Panc1 (cell line): Measurements from ENCODE around the gene MED31. TPM values are rescaled to one million over a fixed set of nuclear protein-coding genes. Genes with fewer than 3 reads are reported as not detected.
"Not testable (repeated sequence)": the region's sequence is repeated elsewhere in the genome, so short reads cannot be mapped to it uniquely, and the experiment has no call there.

ENCODE experiments used
- ATAC-seq: fragments of 200-7000 bp; cut with Tn5 transposase; 2 replicates; pipeline ENCODE4 v1.9.1; 2020; ENCODE audit warnings: mild to moderate bottlenecking, moderate library complexity
- BruUV-seq: library from RNA; stranded (reverse); fragments of 400-500 nt; replicated peaks from 2 replicates; lab custom pipeline; 2021; lab: Mats Ljungman, UMichigan
- CTCF ChIA-PET: fragments of 300-600 bp; sonication (Branson Sonifier 250); formaldehyde crosslinking; loops from one replicate; lab custom pipeline; 2022; ENCODE audit warnings: antibody characterized with exemption; lab: Charles Lee
- POLR2A ChIA-PET: fragments of 300-600 bp; sonication (Branson Sonifier 250); formaldehyde crosslinking; loops from one replicate; lab custom pipeline; 2022; ENCODE audit warnings: antibody characterized with exemption; lab: Charles Lee
- DNase-seq: peaks from one replicate; pipeline ENCODE4 v3.0.0-alpha.2; 2010; ENCODE audit warnings: low read depth, low spot score
- H3K27ac ChIP-seq: 2 replicates; pipeline ENCODE4 v1.5.1; 2011; ENCODE audit warnings: mild to moderate bottlenecking, low read length, inconsistent platforms
- H3K27me3 ChIP-seq: fragments of 200-500 bp; sonication (Bioruptor generic); 2 replicates; pipeline ENCODE4 v1.6.0; 2014; ENCODE audit warnings: low read length, inconsistent platforms; ENCODE audit not compliant: control insufficient read depth, insufficient read depth
- H3K36me3 ChIP-seq: fragments of 200-500 bp; sonication (Bioruptor generic); 2 replicates; pipeline ENCODE4 v1.5.1; 2014; ENCODE audit warnings: inconsistent platforms, mild to moderate bottlenecking, low read length, moderate library complexity; ENCODE audit not compliant: control insufficient read depth, insufficient read depth
- H3K4me1 ChIP-seq: 2 replicates; pipeline ENCODE4 v1.5.1; 2011; ENCODE audit warnings: inconsistent platforms, mild to moderate bottlenecking, low read length, moderate library complexity; ENCODE audit not compliant: control insufficient read depth, insufficient read depth
- H3K4me3 ChIP-seq, 2 experiments: 2 replicates each; pipeline ENCODE4 v1.5.1; 2011 to 2012; ENCODE audit warnings: low read depth in 2 of 2, low read length in 2 of 2, mild to moderate bottlenecking in 2 of 2, inconsistent platforms in 1 of 2, moderate library complexity in 1 of 2
- H3K9me3 ChIP-seq: fragments of 200-500 bp; sonication (Bioruptor generic); 2 replicates; pipeline ENCODE4 v1.5.1; 2014; ENCODE audit warnings: low read depth, mild to moderate bottlenecking, inconsistent platforms, low read length, moderate library complexity; ENCODE audit not compliant: control insufficient read depth, insufficient read depth
- POLR2AphosphoS5 ChIP-seq: IDR thresholded peaks from 2 replicates; pipeline ENCODE4 v1.6.1; 2012; ENCODE audit warnings: mild to moderate bottlenecking, low read depth, low read length, moderate library complexity
- SIN3A ChIP-seq: IDR thresholded peaks from 2 replicates; pipeline ENCODE4 v1.6.1; 2012; ENCODE audit warnings: low read depth, mild to moderate bottlenecking, low read length, moderate library complexity, borderline replicate concordance; ENCODE audit not compliant: insufficient read depth
- TCF7L2 ChIP-seq: IDR thresholded peaks from 2 replicates; pipeline ENCODE4 v1.6.1; 2011; ENCODE audit warnings: mild to moderate bottlenecking, low read depth, low read length, inconsistent platforms
- in situ Hi-C: cut with HindIII; loops from 2 replicates; pipeline ENCODE4 v1.10.0; 2016; ENCODE audit warnings: low sequenced_read_pairs, low pct_unique_long_range_greater_than_20kb
- intact Hi-C: fragments of 100-400 bp; cut with micrococcal nuclease; formaldehyde crosslinking; loops from one replicate; pipeline ENCODE4 v1.10.0; 2022; ENCODE audit not compliant: unreplicated experiment
- total RNA-seq: library from RNA; stranded (reverse); gene quantifications from one replicate; pipeline ENCODE4 v1.2.1, GENCODE V29; 2021; ENCODE audit not compliant: unreplicated experiment
- TF ChIP-seq, protein P1 (sequence below): fragments of 450-650 bp; IDR thresholded peaks from 2 replicates; pipeline ENCODE4 v1.5.1; 2017; ENCODE audit warnings: mild to moderate bottlenecking
- TF ChIP-seq, protein P2 (sequence below), 2 experiments: IDR thresholded peaks; 2 replicates each; pipeline ENCODE4 v1.6.1; 2011 to 2012; ENCODE audit warnings: low read depth in 2 of 2, control low read depth in 1 of 2, low read length in 1 of 2, mild to moderate bottlenecking in 1 of 2, moderate library complexity in 1 of 2; ENCODE audit not compliant: insufficient read depth in 1 of 2

Gene MED31
- total RNA-seq, 1 experiment from 2014 or later = 18.6 TPM

DNA sequence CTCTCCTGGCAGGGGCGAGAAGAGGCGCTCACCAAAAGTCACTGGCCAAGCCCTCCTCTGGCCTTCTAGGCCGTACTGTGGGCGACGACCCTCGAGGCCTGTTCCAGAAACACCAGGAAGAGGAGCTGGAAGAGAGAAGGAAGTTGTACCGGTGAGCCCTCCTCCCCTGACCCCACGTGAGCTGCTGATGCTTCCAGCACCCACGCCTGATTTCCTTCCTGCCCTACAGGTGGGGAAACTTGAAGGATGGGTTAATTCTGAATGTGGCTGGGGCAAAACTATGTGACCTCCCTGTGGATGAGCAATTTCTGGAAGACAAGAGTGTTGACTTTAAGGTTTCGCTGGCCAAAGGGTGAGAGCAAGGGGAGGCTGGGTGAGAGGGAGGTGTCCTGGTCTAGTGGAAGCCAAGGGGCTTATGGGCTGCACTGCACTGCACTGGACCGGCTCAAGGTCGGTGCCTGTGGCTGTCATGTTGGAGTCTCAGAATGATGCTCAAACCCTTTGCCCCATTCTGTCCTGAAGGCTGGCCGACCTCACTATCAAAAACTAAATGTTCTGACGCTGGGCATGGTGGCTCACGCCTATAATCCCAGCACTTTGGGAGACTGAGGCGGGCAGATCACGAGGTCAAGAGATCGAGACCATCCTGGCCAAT, 6.4 kb upstream of the MED31 start:
- DNase-seq (no peak), ATAC-seq (no peak)
- BruUV-seq = no TSS peak
- TF ChIP-seq, protein P1, sequence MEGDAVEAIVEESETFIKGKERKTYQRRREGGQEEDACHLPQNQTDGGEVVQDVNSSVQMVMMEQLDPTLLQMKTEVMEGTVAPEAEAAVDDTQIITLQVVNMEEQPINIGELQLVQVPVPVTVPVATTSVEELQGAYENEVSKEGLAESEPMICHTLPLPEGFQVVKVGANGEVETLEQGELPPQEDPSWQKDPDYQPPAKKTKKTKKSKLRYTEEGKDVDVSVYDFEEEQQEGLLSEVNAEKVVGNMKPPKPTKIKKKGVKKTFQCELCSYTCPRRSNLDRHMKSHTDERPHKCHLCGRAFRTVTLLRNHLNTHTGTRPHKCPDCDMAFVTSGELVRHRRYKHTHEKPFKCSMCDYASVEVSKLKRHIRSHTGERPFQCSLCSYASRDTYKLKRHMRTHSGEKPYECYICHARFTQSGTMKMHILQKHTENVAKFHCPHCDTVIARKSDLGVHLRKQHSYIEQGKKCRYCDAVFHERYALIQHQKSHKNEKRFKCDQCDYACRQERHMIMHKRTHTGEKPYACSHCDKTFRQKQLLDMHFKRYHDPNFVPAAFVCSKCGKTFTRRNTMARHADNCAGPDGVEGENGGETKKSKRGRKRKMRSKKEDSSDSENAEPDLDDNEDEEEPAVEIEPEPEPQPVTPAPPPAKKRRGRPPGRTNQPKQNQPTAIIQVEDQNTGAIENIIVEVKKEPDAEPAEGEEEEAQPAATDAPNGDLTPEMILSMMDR = no peak
- TF ChIP-seq, protein P2, sequence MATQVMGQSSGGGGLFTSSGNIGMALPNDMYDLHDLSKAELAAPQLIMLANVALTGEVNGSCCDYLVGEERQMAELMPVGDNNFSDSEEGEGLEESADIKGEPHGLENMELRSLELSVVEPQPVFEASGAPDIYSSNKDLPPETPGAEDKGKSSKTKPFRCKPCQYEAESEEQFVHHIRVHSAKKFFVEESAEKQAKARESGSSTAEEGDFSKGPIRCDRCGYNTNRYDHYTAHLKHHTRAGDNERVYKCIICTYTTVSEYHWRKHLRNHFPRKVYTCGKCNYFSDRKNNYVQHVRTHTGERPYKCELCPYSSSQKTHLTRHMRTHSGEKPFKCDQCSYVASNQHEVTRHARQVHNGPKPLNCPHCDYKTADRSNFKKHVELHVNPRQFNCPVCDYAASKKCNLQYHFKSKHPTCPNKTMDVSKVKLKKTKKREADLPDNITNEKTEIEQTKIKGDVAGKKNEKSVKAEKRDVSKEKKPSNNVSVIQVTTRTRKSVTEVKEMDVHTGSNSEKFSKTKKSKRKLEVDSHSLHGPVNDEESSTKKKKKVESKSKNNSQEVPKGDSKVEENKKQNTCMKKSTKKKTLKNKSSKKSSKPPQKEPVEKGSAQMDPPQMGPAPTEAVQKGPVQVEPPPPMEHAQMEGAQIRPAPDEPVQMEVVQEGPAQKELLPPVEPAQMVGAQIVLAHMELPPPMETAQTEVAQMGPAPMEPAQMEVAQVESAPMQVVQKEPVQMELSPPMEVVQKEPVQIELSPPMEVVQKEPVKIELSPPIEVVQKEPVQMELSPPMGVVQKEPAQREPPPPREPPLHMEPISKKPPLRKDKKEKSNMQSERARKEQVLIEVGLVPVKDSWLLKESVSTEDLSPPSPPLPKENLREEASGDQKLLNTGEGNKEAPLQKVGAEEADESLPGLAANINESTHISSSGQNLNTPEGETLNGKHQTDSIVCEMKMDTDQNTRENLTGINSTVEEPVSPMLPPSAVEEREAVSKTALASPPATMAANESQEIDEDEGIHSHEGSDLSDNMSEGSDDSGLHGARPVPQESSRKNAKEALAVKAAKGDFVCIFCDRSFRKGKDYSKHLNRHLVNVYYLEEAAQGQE (IDR thresholded peaks at IDR 0.05; ENCODE audit: insufficient read depth in 1 of 2, low read depth in 2 of 2, low read length in 1 of 2) = no peak
- TF ChIP-seq TCF7L2 = no peak
- TF ChIP-seq SIN3A = no peak
- TF ChIP-seq POLR2AphosphoS5 = no peak
- in situ Hi-C loops (no loop called here), intact Hi-C loops (no loop called here)
- Histone ChIP-seq H3K4me3 (no peak overlapping the region), H3K27ac (no peak overlapping the region), H3K9me3 (no peaks in the 10 kb centered on the region), H3K36me3 (no peaks in the 10 kb centered on the region), H3K27me3 (peaks cover 3% of the 10 kb centered on the region; the same call in 1 of the 2 replicates), H3K4me1 (peaks cover 13% of the 10 kb centered on the region; the same call in 1 of the 2 replicates)
- CTCF ChIA-PET = no interaction called here
- POLR2A ChIA-PET = no interaction called here

DNA sequence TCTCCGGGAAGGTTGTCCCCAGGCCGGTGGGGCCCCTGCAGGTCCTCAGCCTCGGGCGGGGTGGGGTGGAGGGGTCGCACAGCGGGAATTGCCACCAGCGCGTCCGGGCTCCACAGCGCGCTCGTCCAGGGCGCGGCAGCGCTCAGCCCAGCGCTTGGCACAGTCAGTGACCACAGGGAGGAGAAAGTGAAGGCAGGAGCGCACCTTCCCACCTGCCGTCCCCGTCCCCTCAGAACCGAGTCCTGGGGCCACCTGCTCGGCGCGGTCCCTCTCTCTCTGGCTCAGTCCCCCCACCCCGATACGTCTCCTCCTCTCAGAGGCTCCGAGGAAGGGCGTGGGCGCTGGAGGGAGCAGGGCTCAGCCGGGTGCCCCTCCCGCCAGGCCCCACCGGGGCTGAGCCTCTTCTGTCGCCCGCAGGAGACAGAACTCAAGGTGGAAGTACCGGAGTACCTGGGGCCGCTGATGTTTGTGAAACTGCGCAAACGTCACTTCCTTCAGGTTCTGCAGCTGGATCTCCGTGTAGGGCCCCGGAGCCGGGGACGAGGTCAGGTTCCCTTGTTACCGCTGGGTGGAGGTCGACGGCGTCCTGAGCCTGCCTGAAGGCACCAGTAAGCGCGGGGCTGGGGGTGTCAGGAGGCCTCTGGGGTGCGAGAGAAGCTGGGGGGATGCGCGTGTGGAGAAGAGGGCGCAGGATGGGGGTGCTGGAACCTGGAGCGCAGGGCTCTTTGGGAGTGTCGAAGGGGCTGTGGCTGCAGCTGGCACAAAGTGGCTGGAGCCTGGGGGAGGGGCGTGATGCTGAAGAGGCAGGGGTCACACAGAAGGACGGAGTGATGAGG, 5.6 kb upstream of the MED31 start:
- in situ Hi-C loops, H3K27ac ChIP-seq: not testable (repeated sequence)
- ATAC-seq = peak; percentile 28; the same call in 1 of the 2 replicates

DNA sequence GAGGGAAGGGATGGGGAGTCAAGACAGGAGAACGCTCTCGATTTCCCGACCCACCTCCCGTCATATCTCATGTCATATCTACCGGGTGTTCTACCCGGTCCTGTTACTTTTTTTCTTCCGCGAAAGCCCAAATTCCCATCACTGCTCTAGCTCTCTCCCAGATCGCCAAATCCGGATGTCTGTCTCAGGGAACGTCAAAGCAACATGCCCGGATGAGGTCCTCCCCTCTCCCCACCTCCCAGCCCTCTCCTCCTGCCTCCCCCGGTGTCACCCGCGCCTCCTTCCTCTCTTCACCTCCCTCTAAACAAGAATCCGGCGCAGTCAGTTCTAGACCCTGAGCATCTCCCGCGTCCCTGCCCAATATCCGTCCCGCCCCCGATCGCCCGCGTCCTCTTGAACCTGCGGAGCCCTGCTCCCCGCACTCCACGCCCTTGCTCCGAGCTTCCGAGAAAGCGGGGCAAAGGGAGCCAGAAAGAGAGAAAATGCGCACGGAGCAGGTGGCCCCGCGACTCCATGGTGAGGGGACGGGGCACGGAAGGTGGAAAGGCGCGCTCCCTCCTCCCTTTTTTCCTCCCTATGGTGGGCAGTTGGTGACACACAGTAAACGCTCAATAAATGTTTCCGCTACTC, 4.4 kb upstream of the MED31 start:
- H3K27me3 ChIP-seq, H3K36me3 ChIP-seq, ATAC-seq, H3K9me3 ChIP-seq, CTCF ChIA-PET, H3K4me3 ChIP-seq, DNase-seq, in situ Hi-C loops, POLR2A ChIA-PET, intact Hi-C loops, BruUV-seq, H3K27ac ChIP-seq: not testable (repeated sequence)
- peaks cover 17% of the 10 kb centered on the region; the same call in 1 of the 2 replicates for H3K4me1 ChIP-seq

More for the DNA sequence above, 5.6 kb upstream of the MED31 start:
- intact Hi-C loops, H3K9me3 ChIP-seq, CTCF ChIA-PET, H3K36me3 ChIP-seq, DNase-seq, H3K4me3 ChIP-seq, BruUV-seq, POLR2A ChIA-PET, H3K27me3 ChIP-seq: not testable (repeated sequence)
- H3K4me1 ChIP-seq = peaks cover 17% of the 10 kb centered on the region; the same call in 1 of the 2 replicates
